ENCODE data around the gene NAV2. TPM values are rescaled to one million over a fixed set of nuclear protein-coding genes. Genes with fewer than 3 reads are reported as not detected.

Gene NAV2
- total RNA-seq, 1 experiment from 2014 or later, result 63.5 TPM

GRCh38 chr11:20013346-20014066, 300.9 kb downstream of the NAV2 start:
- no peaks in the 10 kb centered on the region for H3K9me3 ChIP-seq
- H3K27me3 ChIP-seq (replicated peaks; ENCODE audit: control insufficient read depth, insufficient read depth, low read length), result no peaks in the 10 kb centered on the region
- peak overlapping the region; percentile 73 for H3K27ac Mint-ChIP-seq (ENCODE audit: unreplicated experiment)
- no peaks in the 10 kb centered on the region for H3K27me3 Mint-ChIP-seq (ENCODE audit: insufficient read depth, unreplicated experiment)
- peak; percentile 50 to 53 for DNase-seq
- no peak overlapping the region for H3K4me3 ChIP-seq (ENCODE audit: low read depth, low read length)
- peaks cover 25% of the 10 kb centered on the region for H3K4me1 Mint-ChIP-seq (ENCODE audit: low read depth, unreplicated experiment)
- BruUV-seq (replicated peaks), result no TSS peak
- ChIA-PET CTCF (interaction anchor here (0.7 to 1.5 kb wide), 5 partner anchors 9 to 24 kb away, joined by 3 to 8 read pairs (median 5); no protein-coding TSS in a partner anchor), POLR2A (interaction anchor here (0.7 to 0.8 kb wide), 2 partner anchors 9 to 17 kb away, joined by 3 read pairs; no protein-coding TSS in a partner anchor)
- no peaks in the 10 kb centered on the region for H3K9me3 Mint-ChIP-seq (ENCODE audit: unreplicated experiment)
- intact Hi-C loops (cut with micrococcal nuclease; ENCODE audit: unreplicated experiment), result loop anchor here (1.0 kb wide), 3 partner anchors 8 to 18 kb away; no protein-coding TSS in a partner anchor
- TF ChIP-seq CTCF (IDR thresholded peaks at IDR 0.05; ENCODE audit: insufficient read depth in 1 of 2, low read depth in 1 of 2, low read length in 1 of 2, severe bottlenecking in 1 of 2, unreplicated experiment in 1 of 2), result peak in 1 of 2 experiments; percentile 23
- H3K4me3 Mint-ChIP-seq (ENCODE audit: unreplicated experiment), result peak overlapping the region; percentile 4
- H3K36me3 Mint-ChIP-seq (ENCODE audit: insufficient read depth, unreplicated experiment), result peaks cover 13% of the 10 kb centered on the region
- H3K4me1 ChIP-seq, result peaks cover 43% of the 10 kb centered on the region
- H3K36me3 ChIP-seq (ENCODE audit: control insufficient read depth, insufficient read depth, low read length), result no peaks in the 10 kb centered on the region

- no peaks in the 10 kb centered on the region for H3K27me3 Mint-ChIP-seq (ENCODE audit: insufficient read depth, unreplicated experiment)
- peak overlapping the region; percentile 73 for H3K27ac Mint-ChIP-seq (ENCODE audit: unreplicated experiment)
- Histone ChIP-seq H3K4me1 (peaks cover 48% of the 10 kb centered on the region), H3K27me3 (replicated peaks; ENCODE audit: control insufficient read depth, insufficient read depth, low read length) (no peaks in the 10 kb centered on the region), H3K9me3 (no peaks in the 10 kb centered on the region), H3K4me3 (ENCODE audit: low read depth, low read length) (no peak overlapping the region), H3K36me3 (ENCODE audit: control insufficient read depth, insufficient read depth, low read length) (no peaks in the 10 kb centered on the region)
- H3K4me1 Mint-ChIP-seq (ENCODE audit: low read depth, unreplicated experiment), result peaks cover 25% of the 10 kb centered on the region
- CTCF ChIA-PET, result interaction anchor here (0.9 to 1.5 kb wide), 4 partner anchors 8 to 19 kb away, joined by 3 to 8 read pairs (median 6); no protein-coding TSS in a partner anchor
- peaks cover 13% of the 10 kb centered on the region for H3K36me3 Mint-ChIP-seq (ENCODE audit: insufficient read depth, unreplicated experiment)
- intact Hi-C loops (cut with micrococcal nuclease; ENCODE audit: unreplicated experiment), result no loop called here
- no TSS peak for BruUV-seq (replicated peaks)
- TF ChIP-seq CTCF (IDR thresholded peaks at IDR 0.05; ENCODE audit: insufficient read depth in 1 of 2, low read depth in 1 of 2, low read length in 1 of 2, severe bottlenecking in 1 of 2, unreplicated experiment in 1 of 2), result no peak
- DNase-seq, result no peak
- POLR2A ChIA-PET, result interaction anchor here (0.7 to 0.8 kb wide), 2 partner anchors 9 to 17 kb away, joined by 3 read pairs; no protein-coding TSS in a partner anchor
- no peaks in the 10 kb centered on the region for H3K9me3 Mint-ChIP-seq (ENCODE audit: unreplicated experiment)
- peak overlapping the region; percentile 4 for H3K4me3 Mint-ChIP-seq (ENCODE audit: unreplicated experiment)
Observed at GRCh38 chr11:20014067-20014402, 301.4 kb downstream of the NAV2 start.

GRCh38 chr11:20015101-20015500, 302.5 kb downstream of the NAV2 start:
- H3K27me3 ChIP-seq (replicated peaks; ENCODE audit: control insufficient read depth, insufficient read depth, low read length), result no peaks in the 10 kb centered on the region
- ChIA-PET POLR2A (no interaction called here), CTCF (no interaction called here)
- peaks cover 13% of the 10 kb centered on the region for H3K36me3 Mint-ChIP-seq (ENCODE audit: insufficient read depth, unreplicated experiment)
- intact Hi-C loops (cut with micrococcal nuclease; ENCODE audit: unreplicated experiment), result no loop called here
- DNase-seq, result no peak
- H3K27ac Mint-ChIP-seq (ENCODE audit: unreplicated experiment), result no peak overlapping the region
- no peaks in the 10 kb centered on the region for H3K27me3 Mint-ChIP-seq (ENCODE audit: insufficient read depth, unreplicated experiment)
- H3K9me3 Mint-ChIP-seq (ENCODE audit: unreplicated experiment), result no peaks in the 10 kb centered on the region
- no peaks in the 10 kb centered on the region for H3K9me3 ChIP-seq
- H3K4me3 ChIP-seq (ENCODE audit: low read depth, low read length), result no peak overlapping the region
- BruUV-seq (replicated peaks), result no TSS peak
- H3K4me1 Mint-ChIP-seq (ENCODE audit: low read depth, unreplicated experiment), result peaks cover 25% of the 10 kb centered on the region
- peaks cover 59% of the 10 kb centered on the region for H3K4me1 ChIP-seq
- TF ChIP-seq CTCF (IDR thresholded peaks at IDR 0.05; ENCODE audit: insufficient read depth in 1 of 2, low read depth in 1 of 2, low read length in 1 of 2, severe bottlenecking in 1 of 2, unreplicated experiment in 1 of 2), result no peak
- no peaks in the 10 kb centered on the region for H3K36me3 ChIP-seq (ENCODE audit: control insufficient read depth, insufficient read depth, low read length)
- H3K4me3 Mint-ChIP-seq (ENCODE audit: unreplicated experiment), result no peak overlapping the region
